Gastrocnemius medialis (tissue), 4 donors: ENCODE measurements around the gene SLC24A3. TPM values are rescaled to one million over a fixed set of nuclear protein-coding genes. Genes with fewer than 3 reads are reported as not detected.

ENCODE experiments used
- ATAC-seq, 2 donors: fragments of 150-250 bp; one replicate each; pipeline ENCODE4 v1.9.1; 2016
- DNase-seq, 2 donors: peaks; one replicate each; pipeline ENCODE4 v3.0.0-alpha.2; 2019
- H3K27ac ChIP-seq, 4 donors: fragments of 200-600 bp; sonication (generic); 1 replicate in 1 of 4; 2 replicates in 3 of 4; pipeline ENCODE4 v1.5.1; 2016 to 2018; ENCODE audit warnings: mild to moderate bottlenecking in 2 of 4, moderate library complexity in 1 of 4
- H3K27me3 ChIP-seq, 3 donors: fragments of 200-600 bp; sonication (generic) in 2 of 3; 1 replicate in 1 of 3; 2 replicates in 2 of 3; pipeline versions ENCODE4 v1.5.1 to v1.6.0; 2016 to 2019; ENCODE audit warnings: mild to moderate bottlenecking in 1 of 3, moderate library complexity in 1 of 3
- H3K36me3 ChIP-seq, 2 donors: fragments of 200-600 bp; sonication (generic) in 1 of 2; one replicate each; pipeline ENCODE4 v1.5.1; 2017 to 2018
- H3K4me1 ChIP-seq, 2 donors: fragments of 200-600 bp; sonication (generic) in 1 of 2; one replicate each; pipeline ENCODE4 v1.5.1; 2016 to 2017; ENCODE audit warnings: mild to moderate bottlenecking in 2 of 2
- H3K4me3 ChIP-seq, 4 donors: fragments of 200-600 bp; sonication (generic) in 3 of 4; 1 replicate in 1 of 4; 2 replicates in 3 of 4; pipeline ENCODE4 v1.5.1; 2016 to 2019; ENCODE audit warnings: mild to moderate bottlenecking in 2 of 4
- H3K9me3 ChIP-seq, 3 donors: fragments of 200-600 bp; sonication (generic) in 2 of 3; 1 replicate in 1 of 3; 2 replicates in 2 of 3; pipeline ENCODE4 v1.5.1; 2016 to 2019
- POLR2A ChIP-seq, 2 donors: fragments of 450-650 bp; IDR thresholded peaks; one replicate each; pipeline ENCODE4 v1.6.1; 2017; ENCODE audit warnings: antibody characterized with exemption in 2 of 2, mild to moderate bottlenecking in 2 of 2, moderate library complexity in 2 of 2
- in situ Hi-C, 4 donors: fragments of 200-750 bp; cut with MboI; loops; one replicate each; pipeline versions ENCODE4 v1.15.0 to v1.8.0; 2017; ENCODE audit warnings: low sequenced_read_pairs in 4 of 4
- intact Hi-C: fragments of 100-400 bp; cut with DNase I; formaldehyde crosslinking; loops from one replicate; pipeline ENCODE4 v1.15.1; 2023; ENCODE audit warnings: low total_unique reads
- total RNA-seq, 4 donors: library from RNA; depleted of rRNA; stranded (reverse); fragments of >200 nt; gene quantifications; one replicate each; pipeline versions ENCODE4 v1.1.0 to v1.2.3, GENCODE V29; 2016
- TF ChIP-seq, protein P1 (sequence below), 5 experiments: fragments of 450-650 bp in 3 of 5; fragments of 200-600 bp in 2 of 5; sonication (generic) in 2 of 5; IDR thresholded peaks in 4 of 5; conservative IDR thresholded peaks in 1 of 5; 1 replicate in 4 of 5; 2 replicates in 1 of 5; pipeline ENCODE4 v1.5.1; 2016 to 2019; ENCODE audit warnings: antibody characterized with exemption in 5 of 5, mild to moderate bottlenecking in 3 of 5, moderate library complexity in 3 of 5

The SLC24A3 gene
- total RNA-seq, 4 donors from 2014 or later, result 3.3 to 7.8 (median 6.7) TPM

DNA sequence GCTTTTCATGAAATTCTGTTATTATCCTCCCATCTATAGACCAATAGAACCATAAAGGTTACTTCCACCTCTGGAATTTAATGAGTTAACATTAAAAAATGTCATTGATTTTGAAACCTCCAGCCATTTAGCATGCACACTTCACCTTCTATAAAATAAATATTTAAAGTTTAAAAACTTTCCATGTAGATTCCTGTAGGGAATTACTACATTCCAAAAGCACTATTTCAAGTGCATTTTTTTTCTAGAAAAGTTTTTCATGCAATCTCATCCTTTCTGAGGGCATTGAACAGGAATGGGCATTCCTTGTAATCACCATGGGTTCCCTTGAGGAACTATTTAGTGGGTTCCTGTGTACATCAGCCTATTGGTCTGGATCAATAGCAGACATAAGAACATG is 291.8 kb downstream of the SLC24A3 start:
- Histone ChIP-seq H3K36me3 (no peaks in the 10 kb centered on the region), H3K9me3 (no peaks in the 10 kb centered on the region), H3K4me1 (peaks cover 8 to 14% of the 10 kb centered on the region in 2 donors), H3K27me3 (no peaks in the 10 kb centered on the region), H3K4me3 (no peak overlapping the region), H3K27ac (no peak overlapping the region)
- ATAC-seq (no peak), DNase-seq (no peak)
- in situ Hi-C loops (no loop called here), intact Hi-C loops (no loop called here)
- TF ChIP-seq, protein P1, sequence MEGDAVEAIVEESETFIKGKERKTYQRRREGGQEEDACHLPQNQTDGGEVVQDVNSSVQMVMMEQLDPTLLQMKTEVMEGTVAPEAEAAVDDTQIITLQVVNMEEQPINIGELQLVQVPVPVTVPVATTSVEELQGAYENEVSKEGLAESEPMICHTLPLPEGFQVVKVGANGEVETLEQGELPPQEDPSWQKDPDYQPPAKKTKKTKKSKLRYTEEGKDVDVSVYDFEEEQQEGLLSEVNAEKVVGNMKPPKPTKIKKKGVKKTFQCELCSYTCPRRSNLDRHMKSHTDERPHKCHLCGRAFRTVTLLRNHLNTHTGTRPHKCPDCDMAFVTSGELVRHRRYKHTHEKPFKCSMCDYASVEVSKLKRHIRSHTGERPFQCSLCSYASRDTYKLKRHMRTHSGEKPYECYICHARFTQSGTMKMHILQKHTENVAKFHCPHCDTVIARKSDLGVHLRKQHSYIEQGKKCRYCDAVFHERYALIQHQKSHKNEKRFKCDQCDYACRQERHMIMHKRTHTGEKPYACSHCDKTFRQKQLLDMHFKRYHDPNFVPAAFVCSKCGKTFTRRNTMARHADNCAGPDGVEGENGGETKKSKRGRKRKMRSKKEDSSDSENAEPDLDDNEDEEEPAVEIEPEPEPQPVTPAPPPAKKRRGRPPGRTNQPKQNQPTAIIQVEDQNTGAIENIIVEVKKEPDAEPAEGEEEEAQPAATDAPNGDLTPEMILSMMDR (IDR thresholded peaks at IDR 0.05 in 4 of 5, conservative IDR thresholded peaks at IDR 0.05 in 1 of 5), result no peak
- no peak for TF ChIP-seq POLR2A (IDR thresholded peaks at IDR 0.05)

DNA sequence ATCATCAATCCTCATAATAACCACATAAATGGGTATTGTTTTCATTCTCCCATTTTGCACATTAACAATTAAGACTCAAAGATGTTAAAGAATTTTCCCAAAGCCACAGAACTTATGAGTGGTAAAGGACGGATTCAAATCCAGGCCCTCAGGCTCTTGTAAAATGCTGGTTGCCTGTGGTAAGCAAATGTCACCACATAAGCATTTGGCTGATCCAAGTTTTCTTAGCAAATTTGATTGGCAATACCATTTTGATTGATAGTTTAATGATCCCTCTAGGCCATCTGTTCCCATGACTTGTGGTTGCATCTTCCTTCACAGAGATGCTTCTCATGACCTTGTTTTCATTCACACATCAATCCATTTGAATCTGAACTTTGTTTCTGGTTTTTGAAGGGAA is 293.6 kb downstream of the SLC24A3 start:
- H3K4me1 ChIP-seq, result peaks cover 8 to 14% of the 10 kb centered on the region in 2 donors
- DNase-seq (no peak), ATAC-seq (no peak)
- intact Hi-C loops (no loop called here), in situ Hi-C loops (no loop called here)
- no peaks in the 10 kb centered on the region for H3K27me3 ChIP-seq
- no peaks in the 10 kb centered on the region for H3K36me3 ChIP-seq
- H3K27ac ChIP-seq, result no peak overlapping the region
- H3K4me3 ChIP-seq, result no peak overlapping the region
- no peaks in the 10 kb centered on the region for H3K9me3 ChIP-seq
- TF ChIP-seq, protein P1 (IDR thresholded peaks at IDR 0.05 in 4 of 5, conservative IDR thresholded peaks at IDR 0.05 in 1 of 5), result no peak
- no peak for TF ChIP-seq POLR2A (IDR thresholded peaks at IDR 0.05)

DNA sequence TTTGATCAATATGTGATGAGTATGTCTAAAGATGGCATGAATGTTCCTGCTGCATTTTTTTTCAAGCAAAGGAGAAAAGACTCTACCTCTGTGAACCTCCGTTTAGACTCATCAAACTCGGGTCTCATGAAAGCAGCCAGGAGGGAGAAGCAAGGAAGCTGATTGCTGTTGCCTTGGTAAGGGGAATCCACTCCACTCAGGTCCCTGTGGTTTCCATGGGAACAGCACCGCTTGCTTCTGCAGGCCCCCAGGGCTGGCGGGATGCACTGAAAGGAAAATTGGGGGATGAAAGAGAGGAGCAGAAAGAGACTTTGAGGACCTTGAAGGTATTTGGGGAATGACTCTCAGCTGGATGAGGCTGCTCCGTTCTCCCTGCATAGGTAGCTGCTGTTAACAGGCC is 296.0 kb downstream of the SLC24A3 start:
- intact Hi-C loops (no loop called here), in situ Hi-C loops (no loop called here)
- TF ChIP-seq POLR2A (IDR thresholded peaks at IDR 0.05), result no peak
- TF ChIP-seq, protein P1 (IDR thresholded peaks at IDR 0.05 in 4 of 5, conservative IDR thresholded peaks at IDR 0.05 in 1 of 5), result no peak
- ATAC-seq (no peak), DNase-seq (no peak)
- H3K9me3 ChIP-seq, result no peaks in the 10 kb centered on the region
- no peaks in the 10 kb centered on the region for H3K27me3 ChIP-seq
- no peak overlapping the region for H3K27ac ChIP-seq
- H3K36me3 ChIP-seq, result no peaks in the 10 kb centered on the region
- H3K4me1 ChIP-seq, result peaks cover 0 to 3% of the 10 kb centered on the region in 2 donors
- H3K4me3 ChIP-seq, result no peak overlapping the region

DNA sequence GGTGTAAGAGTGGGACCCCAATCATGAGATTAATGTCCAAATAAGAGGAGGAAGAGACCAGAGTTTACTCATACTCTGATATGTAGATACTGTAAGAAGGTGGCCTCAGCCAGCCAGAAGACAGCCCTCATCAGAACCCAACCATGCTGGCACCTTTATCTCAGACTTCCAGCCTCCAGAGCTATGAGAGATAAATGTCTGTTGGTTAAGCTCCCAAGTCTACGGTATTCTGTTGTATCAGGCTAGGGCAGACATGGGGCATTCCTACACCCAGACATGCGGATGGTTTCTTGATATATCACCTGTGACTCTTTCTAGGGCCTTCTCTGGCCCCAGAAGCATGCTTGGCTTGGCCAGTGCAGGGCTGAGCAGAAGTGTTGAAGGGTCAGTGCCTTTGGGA is 298.2 kb downstream of the SLC24A3 start:
- no peak overlapping the region for H3K27ac ChIP-seq
- no peaks in the 10 kb centered on the region for H3K9me3 ChIP-seq
- intact Hi-C loops, result no loop called here
- TF ChIP-seq POLR2A (IDR thresholded peaks at IDR 0.05), result no peak
- TF ChIP-seq, protein P1 (IDR thresholded peaks at IDR 0.05 in 4 of 5, conservative IDR thresholded peaks at IDR 0.05 in 1 of 5), result no peak
- no peaks in the 10 kb centered on the region for H3K36me3 ChIP-seq
- ATAC-seq, result no peak
- in situ Hi-C loops, result no loop called here
- H3K27me3 ChIP-seq, result no peaks in the 10 kb centered on the region
- no peak for DNase-seq
- no peak overlapping the region for H3K4me3 ChIP-seq
- peaks cover 0 to 3% of the 10 kb centered on the region in 2 donors for H3K4me1 ChIP-seq

DNA sequence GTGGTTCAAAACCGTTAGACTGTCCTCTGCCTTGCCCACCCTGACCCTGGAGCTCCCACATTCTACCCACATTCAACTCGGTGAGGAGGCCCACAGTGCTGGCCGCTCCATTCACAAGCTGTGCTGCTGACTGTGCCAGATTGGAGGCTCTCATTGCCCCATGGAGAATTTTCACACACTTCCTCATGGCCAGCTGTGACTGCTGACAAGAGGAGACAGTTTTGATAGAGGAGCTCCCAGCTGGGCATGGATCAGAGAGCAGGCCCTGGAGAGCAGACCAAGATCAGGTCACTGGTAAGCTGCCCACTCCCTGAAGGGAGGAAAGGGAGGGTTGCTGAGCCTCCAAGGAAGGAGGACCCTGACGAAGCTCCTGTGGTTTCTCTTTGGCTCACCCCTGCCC is 299.5 kb downstream of the SLC24A3 start:
- intact Hi-C loops (no loop called here), in situ Hi-C loops (no loop called here)
- no peaks in the 10 kb centered on the region for H3K27me3 ChIP-seq
- DNase-seq (no peak), ATAC-seq (peak in 1 of 2 donors; percentile 41)
- no peak overlapping the region for H3K4me3 ChIP-seq
- peaks cover 0 to 3% of the 10 kb centered on the region in 2 donors for H3K4me1 ChIP-seq
- no peaks in the 10 kb centered on the region for H3K36me3 ChIP-seq
- TF ChIP-seq, protein P1 (IDR thresholded peaks at IDR 0.05 in 4 of 5, conservative IDR thresholded peaks at IDR 0.05 in 1 of 5), result no peak
- TF ChIP-seq POLR2A (IDR thresholded peaks at IDR 0.05), result no peak
- no peak overlapping the region for H3K27ac ChIP-seq
- H3K9me3 ChIP-seq, result no peaks in the 10 kb centered on the region
